ENCODE data around the gene RNASET2. TPM values are rescaled to one million over a fixed set of nuclear protein-coding genes. Genes with fewer than 3 reads are reported as not detected.

The RNASET2 gene
- total RNA-seq, 1 experiment from 2014 or later: 10.3 TPM

GRCh38 chr6:166960609-166960978 lies 4.2 kb upstream of the RNASET2 start:
- no peak for TF ChIP-seq CTCF (IDR thresholded peaks at IDR 0.05; ENCODE audit: unreplicated experiment)
- Mint-ChIP-seq H3K36me3 (ENCODE audit: insufficient read depth, unreplicated experiment) (no peaks in the 10 kb centered on the region), H3K27me3 (ENCODE audit: insufficient read depth, unreplicated experiment) (no peaks in the 10 kb centered on the region), H3K9me3 (ENCODE audit: unreplicated experiment) (no peaks in the 10 kb centered on the region), H3K27ac (ENCODE audit: low read depth, unreplicated experiment) (no peak overlapping the region), H3K4me3 (ENCODE audit: unreplicated experiment) (no peak overlapping the region), H3K4me1 (ENCODE audit: insufficient read depth, unreplicated experiment) (peaks cover under 1% of the 10 kb centered on the region)
- intact Hi-C loops (cut with micrococcal nuclease): no loop called here
- ChIA-PET CTCF (interaction anchor here (0.6 to 1.3 kb wide), 4 partner anchors 9 to 1142 kb away, joined by 3 to 5 read pairs (median 5); no protein-coding TSS in a partner anchor), POLR2A (no interaction called here)
- no peak for DNase-seq (ENCODE audit: unreplicated experiment)
- no TSS peak for BruUV-seq (replicated peaks)

GRCh38 chr6:166959911-166960608 lies 3.7 kb upstream of the RNASET2 start:
- CTCF ChIA-PET: interaction anchor here (0.7 to 1.3 kb wide), 4 partner anchors 9 to 186 kb away, joined by 3 to 6 read pairs (median 5); no protein-coding TSS in a partner anchor
- POLR2A ChIA-PET: no interaction called here
- intact Hi-C loops (cut with micrococcal nuclease): no loop called here
- no peak for TF ChIP-seq CTCF (IDR thresholded peaks at IDR 0.05; ENCODE audit: unreplicated experiment)
- Mint-ChIP-seq H3K9me3 (ENCODE audit: unreplicated experiment) (no peaks in the 10 kb centered on the region), H3K27ac (ENCODE audit: low read depth, unreplicated experiment) (no peak overlapping the region), H3K27me3 (ENCODE audit: insufficient read depth, unreplicated experiment) (no peaks in the 10 kb centered on the region), H3K4me3 (ENCODE audit: unreplicated experiment) (no peak overlapping the region), H3K4me1 (ENCODE audit: insufficient read depth, unreplicated experiment) (peaks cover 5% of the 10 kb centered on the region), H3K36me3 (ENCODE audit: insufficient read depth, unreplicated experiment) (no peaks in the 10 kb centered on the region)
- no peak for DNase-seq (ENCODE audit: unreplicated experiment)
- no TSS peak for BruUV-seq (replicated peaks)

- no peaks in the 10 kb centered on the region for H3K9me3 Mint-ChIP-seq (ENCODE audit: unreplicated experiment)
- POLR2A ChIA-PET: no interaction called here
- intact Hi-C loops (cut with micrococcal nuclease): no loop called here
- no peak for TF ChIP-seq CTCF (IDR thresholded peaks at IDR 0.05; ENCODE audit: unreplicated experiment)
- CTCF ChIA-PET: interaction anchor here (0.7 to 1.3 kb wide), 3 partner anchors 15 to 185 kb away, joined by 3 to 6 read pairs (median 3); no protein-coding TSS in a partner anchor
- BruUV-seq (replicated peaks): no TSS peak
- H3K4me3 Mint-ChIP-seq (ENCODE audit: unreplicated experiment): no peak overlapping the region
- H3K27me3 Mint-ChIP-seq (ENCODE audit: insufficient read depth, unreplicated experiment): no peaks in the 10 kb centered on the region
- H3K4me1 Mint-ChIP-seq (ENCODE audit: insufficient read depth, unreplicated experiment): peaks cover 5% of the 10 kb centered on the region
- no peaks in the 10 kb centered on the region for H3K36me3 Mint-ChIP-seq (ENCODE audit: insufficient read depth, unreplicated experiment)
- DNase-seq (ENCODE audit: unreplicated experiment): no peak
- no peak overlapping the region for H3K27ac Mint-ChIP-seq (ENCODE audit: low read depth, unreplicated experiment)
These were observed 2.8 kb upstream of the RNASET2 start for GRCh38 chr6:166958926-166959861.

GRCh38 chr6:166957805-166958076 lies 1.4 kb upstream of the RNASET2 start:
- peak overlapping the region; percentile 72 for H3K4me3 Mint-ChIP-seq (ENCODE audit: unreplicated experiment)
- H3K4me1 Mint-ChIP-seq (ENCODE audit: insufficient read depth, unreplicated experiment): peaks cover 5% of the 10 kb centered on the region
- no peak for DNase-seq (ENCODE audit: unreplicated experiment)
- no peaks in the 10 kb centered on the region for H3K36me3 Mint-ChIP-seq (ENCODE audit: insufficient read depth, unreplicated experiment)
- POLR2A ChIA-PET: no interaction called here
- CTCF ChIA-PET: interaction anchor here (0.9 kb wide), 1 partner anchor 183 kb away, joined by 4 read pairs; no protein-coding TSS in a partner anchor
- BruUV-seq (replicated peaks): no TSS peak
- no peaks in the 10 kb centered on the region for H3K27me3 Mint-ChIP-seq (ENCODE audit: insufficient read depth, unreplicated experiment)
- H3K27ac Mint-ChIP-seq (ENCODE audit: low read depth, unreplicated experiment): no peak overlapping the region
- intact Hi-C loops (cut with micrococcal nuclease): no loop called here
- H3K9me3 Mint-ChIP-seq (ENCODE audit: unreplicated experiment): no peaks in the 10 kb centered on the region
- no peak for TF ChIP-seq CTCF (IDR thresholded peaks at IDR 0.05; ENCODE audit: unreplicated experiment)

All from MCF 10A (cell line).